Heart right ventricle (tissue), 16 donors: ENCODE data around the gene IL17RA. TPM values are rescaled to one million over a fixed set of nuclear protein-coding genes. Genes with fewer than 3 reads are reported as not detected.
A peak's percentile ranks its signal among the peaks of the same experiment; 100 is the strongest.

Experiments
- ATAC-seq, 8 donors: fragments of 200-7000 bp; cut with Tn5 transposase; one replicate each; pipeline ENCODE4 v1.9.1; 2020; ENCODE audit warnings: mild to moderate bottlenecking in 8 of 8, moderate library complexity in 8 of 8, moderate number of reproducible peaks in 1 of 8
- DNase-seq, 2 donors: peaks; one replicate each; pipeline ENCODE4 v3.0.0-alpha.2; 2020
- H3K27ac ChIP-seq, 10 donors: fragments of 200-600 bp; sonication (generic) in 2 of 10; one replicate each; pipeline versions ENCODE4 v1.5.0 to v1.8.0; 2020 to 2022; ENCODE audit warnings: mild to moderate bottlenecking in 3 of 10
- H3K27me3 ChIP-seq, 7 donors: fragments of 200-600 bp; one replicate each; pipeline ENCODE4 v1.8.0; 2021 to 2022; ENCODE audit warnings: mild to moderate bottlenecking in 2 of 7
- H3K36me3 ChIP-seq, 9 donors: fragments of 200-600 bp; sonication (generic) in 1 of 9; one replicate each; pipeline versions ENCODE4 v1.5.0 to v1.8.0; 2020 to 2022; ENCODE audit warnings: mild to moderate bottlenecking in 2 of 9
- H3K4me1 ChIP-seq, 9 donors: fragments of 200-600 bp; sonication (generic) in 1 of 9; one replicate each; pipeline versions ENCODE4 v1.5.0 to v1.8.0; 2020 to 2022; ENCODE audit warnings: mild to moderate bottlenecking in 4 of 9
- H3K4me3 ChIP-seq, 10 donors: fragments of 200-600 bp; sonication (generic) in 2 of 10; one replicate each; pipeline versions ENCODE4 v1.5.0 to v1.8.0; 2020 to 2022; ENCODE audit warnings: mild to moderate bottlenecking in 7 of 10, moderate library complexity in 2 of 10
- H3K9me3 ChIP-seq, 11 donors: fragments of 200-600 bp in 10 of 11; sonication (generic) in 2 of 11; one replicate each; pipeline versions ENCODE4 v1.5.0 to v1.8.0; 2013 to 2022; ENCODE audit warnings: mild to moderate bottlenecking in 2 of 11, control low read depth in 1 of 11, moderate library complexity in 1 of 11
- WGBS, 2 donors: extraction: QIAGEN DNeasy Blood & Tissue Kit; methylation state at CpG; one replicate each; pipeline ENCODE4 v1.1.7; 2013; ENCODE audit warnings: inconsistent platforms in 1 of 2; 5-methylcytosine and 5-hydroxymethylcytosine counted together
- intact Hi-C, 10 donors: fragments of 100-400 bp; cut with DNase I; formaldehyde crosslinking; loops; one replicate each; pipeline versions ENCODE4 v1.11.1 to v1.14.2; 2022
- polyA plus RNA-seq, 2 donors: library from polyadenylated mRNA; stranded (reverse); fragments of 200-250 nt; gene quantifications; one replicate each; pipeline ENCODE4 v1.2.3, GENCODE V29; 2013
- total RNA-seq, 10 donors: library from RNA; stranded (reverse); fragmentation: NEBNext Ultra II Directional in 3 of 10; extraction: Animal tissue kit (Norgen Biotek cat#: 25700) in 3 of 10; gene quantifications; one replicate each; pipeline versions ENCODE4 v1.2.1 to v1.2.4, GENCODE V29; 2021 to 2023
- TF ChIP-seq, protein P1 (sequence below), 9 donors: fragments of 200-600 bp; sonication (generic) in 2 of 9; IDR thresholded peaks; one replicate each; pipeline versions ENCODE4 v1.5.0 to v1.8.0; 2021 to 2022; ENCODE audit warnings: antibody characterized with exemption in 9 of 9, mild to moderate bottlenecking in 5 of 9, moderate library complexity in 1 of 9
- donor health status: Arrhythmogenic right ventricular cardiomyopathy.
- donor health status: ischemic (EF 13 %, LVEDD 7.1; RV severe dilation, severe dysfunction).
- donor health status: healthy with polysubstance abuse.
- donor health status: DM: no; HTN: yes; CAD: no.
- donor health status: DM: no; HTN: no; CAD: no.
- donor health status: ischemic (EF 25% LVEDD 6.9; RV normal size, moderate dysfunction).
- donor health status: ischemic (EF 25% LVEDD 5.7; RV mildly dilated, moderate dysfunction).
- donor health status: healthy.
- donor health status: DM: yes; HTN: yes; CAD: no.
- donor health status: Ischemic cardiomyopathy.
- donor health status: ischemic (EF 35%, LVEDD 5.7; RV mildly dilated, moderate dysfunction).
- donor health status: nonischemic (EF 11% LVEDD 7.7; RV severe dilation, severe dysfunction).
- donor health status: DM: yes; HTN: yes; CAD: no.
- donor health status: PGD.
- donor health status: ischemic (EF 29% LVEDD 5.4; RV normal size, mild dysfunction).
- donor health status: nonischemic (EF 23%, LVEDD 6.1; RV moderate dilation, normal function).

IL17RA gene
- total and polyA plus RNA-seq, 12 donors, result 4.0 to 15.9 (median 5.4) TPM

DNA sequence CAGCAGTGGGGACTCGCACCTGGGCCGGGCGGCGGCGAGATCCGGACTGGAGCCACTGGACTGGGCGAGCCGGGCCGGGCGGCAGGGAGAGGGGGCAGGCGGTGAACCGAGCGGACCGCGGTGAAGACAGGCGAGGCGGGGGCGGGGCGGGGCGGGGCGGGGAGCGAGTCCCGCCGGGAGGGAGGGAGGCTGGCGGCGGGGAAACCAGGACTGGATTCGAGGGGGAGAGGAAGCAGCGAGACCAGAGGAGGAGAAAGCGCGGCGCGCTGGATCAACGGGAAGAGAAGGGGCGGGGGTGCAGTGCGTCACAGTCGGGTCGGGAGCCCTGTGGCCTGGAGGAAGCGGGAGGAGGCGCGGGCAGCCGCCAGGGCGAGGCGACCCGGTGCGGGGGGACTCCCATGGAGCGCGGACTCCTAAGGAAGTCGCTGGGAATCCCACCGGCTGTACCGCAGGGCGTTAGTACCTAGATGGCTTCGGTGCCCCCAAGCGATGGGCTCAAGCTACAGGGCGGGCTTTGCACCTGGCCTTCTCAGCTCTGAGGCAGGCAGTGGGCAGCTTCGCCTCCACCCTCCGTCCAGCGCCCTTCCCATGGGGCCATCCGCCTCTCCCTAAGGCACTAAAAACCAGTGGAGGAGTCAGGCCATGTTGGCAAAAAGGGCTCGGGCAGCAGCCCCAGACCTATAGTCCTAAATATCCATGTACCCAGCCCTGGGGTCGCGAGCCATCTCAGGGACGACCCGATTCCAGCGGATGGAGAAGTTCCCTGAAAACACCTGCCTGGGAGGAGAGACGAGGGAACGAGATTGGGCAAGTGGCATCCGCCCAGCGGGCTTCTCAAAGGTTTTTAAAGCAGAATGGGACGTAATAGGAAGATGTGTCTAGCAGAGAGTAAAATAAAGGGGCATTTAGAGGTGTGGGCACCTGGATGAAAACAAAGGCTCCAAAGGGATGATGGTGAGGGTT is 36.7 kb downstream of the IL17RA start, which contains the start of gene TMEM121B:
Gene TMEM121B, minus strand, starts transcription at position 128 of the 963 bp plus-strand sequence. CDS start 233 bp downstream, outside the sequence.
- Histone ChIP-seq H3K27me3 (peaks cover 0 to 31% (median 0%) of the 10 kb centered on the region in 7 donors), H3K4me1 (peaks cover 3 to 42% (median 23%) of the 10 kb centered on the region in 9 donors), H3K27ac (peak within 1 kb of the TSS in 8 of 10 donors; percentile 39 to 82 (median 68)), H3K4me3 (peak within 1 kb of the TSS; percentile 58 to 80 (median 68)), H3K36me3 (no peaks in the 10 kb centered on the region), H3K9me3 (no peaks in the 10 kb centered on the region)
- 6 to 7% methylated on average over 53 to 69 of the region's 69 CpGs for WGBS, 2 donors
- TF ChIP-seq, protein P1, sequence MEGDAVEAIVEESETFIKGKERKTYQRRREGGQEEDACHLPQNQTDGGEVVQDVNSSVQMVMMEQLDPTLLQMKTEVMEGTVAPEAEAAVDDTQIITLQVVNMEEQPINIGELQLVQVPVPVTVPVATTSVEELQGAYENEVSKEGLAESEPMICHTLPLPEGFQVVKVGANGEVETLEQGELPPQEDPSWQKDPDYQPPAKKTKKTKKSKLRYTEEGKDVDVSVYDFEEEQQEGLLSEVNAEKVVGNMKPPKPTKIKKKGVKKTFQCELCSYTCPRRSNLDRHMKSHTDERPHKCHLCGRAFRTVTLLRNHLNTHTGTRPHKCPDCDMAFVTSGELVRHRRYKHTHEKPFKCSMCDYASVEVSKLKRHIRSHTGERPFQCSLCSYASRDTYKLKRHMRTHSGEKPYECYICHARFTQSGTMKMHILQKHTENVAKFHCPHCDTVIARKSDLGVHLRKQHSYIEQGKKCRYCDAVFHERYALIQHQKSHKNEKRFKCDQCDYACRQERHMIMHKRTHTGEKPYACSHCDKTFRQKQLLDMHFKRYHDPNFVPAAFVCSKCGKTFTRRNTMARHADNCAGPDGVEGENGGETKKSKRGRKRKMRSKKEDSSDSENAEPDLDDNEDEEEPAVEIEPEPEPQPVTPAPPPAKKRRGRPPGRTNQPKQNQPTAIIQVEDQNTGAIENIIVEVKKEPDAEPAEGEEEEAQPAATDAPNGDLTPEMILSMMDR (IDR thresholded peaks at IDR 0.05), result no peak
- intact Hi-C loops, result loop anchor here in 8 of 10 donors (1.0 to 5.0 kb wide), 6 partner anchors 11 to 51 kb away; partner anchors contain the start of gene HDHD5 (in 4 of the 8)
- DNase-seq (peak; percentile 79 to 85), ATAC-seq (peak; percentile 77 to 93 (median 86))

DNA sequence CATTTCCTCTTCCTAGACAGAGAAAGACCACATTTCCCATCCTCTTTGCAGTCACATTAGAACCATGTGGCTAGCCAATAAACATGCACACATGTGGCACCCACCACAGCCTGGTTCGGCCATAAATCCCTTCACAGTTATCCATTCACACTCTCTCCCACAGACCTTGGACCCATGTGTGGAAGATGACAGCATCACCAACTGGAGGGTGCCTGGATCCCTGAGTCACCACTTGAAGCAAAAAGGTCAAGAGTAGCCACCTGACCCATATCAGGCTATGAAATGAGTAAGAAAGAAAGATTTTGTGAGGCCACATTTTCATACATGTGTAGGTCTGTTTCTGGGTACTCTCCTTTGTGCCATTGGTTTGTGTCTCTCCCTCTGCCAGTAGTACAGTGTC is 45.4 kb downstream of the IL17RA start:
- TF ChIP-seq, protein P1 (IDR thresholded peaks at IDR 0.05), result no peak
- WGBS, 2 donors, result 95 to 100% methylated on average over 1 of the region's 1 CpG
- H3K4me3 ChIP-seq, result no peak overlapping the region
- H3K27ac ChIP-seq, result no peak overlapping the region
- no peaks in the 10 kb centered on the region for H3K9me3 ChIP-seq
- H3K4me1 ChIP-seq, result peaks cover 0 to 15% (median 5%) of the 10 kb centered on the region in 9 donors
- peaks cover 0 to 2% (median 0%) of the 10 kb centered on the region in 9 donors for H3K36me3 ChIP-seq
- no peaks in the 10 kb centered on the region for H3K27me3 ChIP-seq
- ATAC-seq (no peak), DNase-seq (no peak)
- intact Hi-C loops, result no loop called here

DNA sequence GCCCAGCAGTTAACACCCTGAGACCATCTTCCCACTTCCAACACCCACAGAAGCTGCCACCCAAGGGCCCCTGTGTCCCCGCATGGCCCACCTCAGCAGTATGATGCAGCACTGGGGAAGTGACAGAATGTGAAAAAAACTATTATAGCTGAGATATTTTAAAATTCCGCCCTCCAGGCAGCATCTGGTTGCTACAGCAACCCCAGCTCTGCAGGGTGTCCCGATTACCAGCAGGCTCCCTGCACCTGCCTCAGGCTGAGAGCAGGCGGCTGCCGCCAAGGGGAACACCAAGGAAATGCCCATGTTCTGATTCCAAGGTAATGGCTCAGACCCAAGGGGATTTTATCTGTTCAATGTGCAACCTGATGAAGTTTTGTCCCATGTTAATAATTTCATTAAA is 46.9 kb downstream of the IL17RA start:
- ATAC-seq, result peak in 7 of 8 donors; percentile 67 to 84 (median 80)
- intact Hi-C loops, result loop anchor here in 1 of 10 donors (1.0 kb wide), 1 partner anchor 10 kb away; the partner anchor contains the start of gene TMEM121B
- H3K27me3 ChIP-seq, result no peaks in the 10 kb centered on the region
- H3K36me3 ChIP-seq, result peaks cover 0 to 4% (median 0%) of the 10 kb centered on the region in 9 donors
- H3K27ac ChIP-seq, result peak overlapping the region in 8 of 10 donors; percentile 33 to 69 (median 54)
- H3K4me3 ChIP-seq, result peak overlapping the region in 4 of 10 donors; percentile 12 to 24 (median 14)
- H3K9me3 ChIP-seq, result no peaks in the 10 kb centered on the region
- DNase-seq, result no peak
- peaks cover 0 to 15% (median 5%) of the 10 kb centered on the region in 9 donors for H3K4me1 ChIP-seq
- TF ChIP-seq, protein P1 (IDR thresholded peaks at IDR 0.05), result peak in 3 of 9 donors; percentile 25 to 33 (median 30)
- WGBS, 2 donors, result 22 to 34% methylated on average over 5 of the region's 5 CpGs

DNA sequence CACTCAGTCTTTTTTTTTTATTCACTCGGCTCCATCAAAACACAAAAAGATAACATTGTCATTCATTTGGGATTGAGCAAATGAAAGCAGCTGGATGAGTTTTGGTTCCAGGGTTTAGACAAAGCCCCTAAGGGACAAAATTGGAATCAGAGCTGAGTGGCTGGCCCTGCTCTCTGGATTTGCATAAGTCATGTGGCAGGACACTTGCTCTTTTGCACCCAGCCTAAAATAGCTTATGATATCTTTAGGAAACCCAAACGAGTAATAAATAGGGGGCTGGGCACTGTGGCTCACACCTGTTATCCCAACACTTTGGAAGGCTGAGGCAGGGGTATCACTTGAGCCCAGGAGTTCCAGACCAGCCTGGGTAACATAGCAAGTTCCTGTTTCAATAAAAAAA is 47.3 kb downstream of the IL17RA start:
- peak; percentile 81 to 97 (median 92) for ATAC-seq
- intact Hi-C loops, result loop anchor here in 1 of 10 donors (1.0 kb wide), 1 partner anchor 11 kb away; the partner anchor contains the start of gene TMEM121B
- H3K36me3 ChIP-seq, result peaks cover 0 to 8% (median 0%) of the 10 kb centered on the region in 9 donors
- TF ChIP-seq, protein P1 (IDR thresholded peaks at IDR 0.05), result no peak
- peak overlapping the region in 3 of 10 donors; percentile 12 to 24 (median 14) for H3K4me3 ChIP-seq
- H3K27ac ChIP-seq, result peak overlapping the region in 8 of 10 donors; percentile 33 to 69 (median 54)
- peaks cover 0 to 15% (median 5%) of the 10 kb centered on the region in 9 donors for H3K4me1 ChIP-seq
- H3K9me3 ChIP-seq, result no peaks in the 10 kb centered on the region
- DNase-seq, result peak in 1 of 2 donors; percentile 64
- 5 to 22% methylated on average over 2 of the region's 2 CpGs for WGBS, 2 donors
- no peaks in the 10 kb centered on the region for H3K27me3 ChIP-seq
